ENCODE results near the gene ZNF446. TPM values are rescaled to one million over a fixed set of nuclear protein-coding genes. Genes with fewer than 3 reads are reported as not detected.
"Not testable (repeated sequence)": the region's sequence is repeated elsewhere in the genome, so short reads cannot be mapped to it uniquely, and the experiment has no call there.

Gene ZNF446
- total RNA-seq, 4 donors from 2014 or later, result 14.7 to 29.8 (median 22.8) TPM

DNA sequence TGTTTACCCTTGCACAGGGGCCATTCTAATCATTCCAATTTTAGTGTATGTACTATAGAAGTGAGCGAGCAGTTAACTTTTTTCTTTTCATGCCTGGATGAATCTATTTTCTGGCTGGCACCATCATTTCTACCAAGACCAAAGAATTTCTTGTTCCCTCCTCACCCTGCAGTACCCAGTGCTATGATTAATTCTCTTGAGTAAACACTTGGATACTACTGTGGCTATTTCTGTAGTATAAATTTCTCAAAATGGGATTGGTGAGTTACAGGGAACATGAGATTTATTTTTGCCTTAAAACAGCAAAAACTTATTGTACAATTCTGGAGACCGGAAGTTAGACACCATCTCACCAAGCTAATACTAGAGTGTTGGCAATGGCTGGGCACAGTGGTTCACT is 7.6 kb downstream of the ZNF446 start:
- no peak for DNase-seq (ENCODE audit: low spot score in 2 of 2)
- intact Hi-C loops (cut with DNase I; ENCODE audit: low total_unique reads), result no loop called here
- WGBS, 2 donors, result 89 to 95% methylated on average over 2 of the region's 2 CpGs
- TF ChIP-seq POLR2A (IDR thresholded peaks at IDR 0.05) (no peak), CTCF (IDR thresholded peaks at IDR 0.05) (no peak)
- H3K4me3 ChIP-seq (ENCODE audit: low read depth, poor library complexity, severe bottlenecking), result no peak overlapping the region

- 84 to 95% methylated on average over 5 of the region's 5 CpGs for WGBS, 2 donors
- DNase-seq (ENCODE audit: low spot score in 2 of 2); H3K4me3 ChIP-seq (ENCODE audit: low read depth, poor library complexity, severe bottlenecking); intact Hi-C loops (cut with DNase I; ENCODE audit: low total_unique reads): not testable (repeated sequence)
Observed at GRCh38 chr19:58484349-58484748, 8.2 kb downstream of the ZNF446 start.

- intact Hi-C loops (cut with DNase I; ENCODE audit: low total_unique reads), result no loop called here
- no peak overlapping the region for H3K4me3 ChIP-seq (ENCODE audit: low read depth, poor library complexity, severe bottlenecking)
- DNase-seq (ENCODE audit: low spot score in 2 of 2), result no peak
- 86 to 91% methylated on average over 5 of the region's 5 CpGs for WGBS, 2 donors
- TF ChIP-seq CTCF (IDR thresholded peaks at IDR 0.05) (no peak), POLR2A (IDR thresholded peaks at IDR 0.05) (no peak)
Observed at GRCh38 chr19:58491393-58491792, 15.2 kb downstream of the ZNF446 start.

DNA sequence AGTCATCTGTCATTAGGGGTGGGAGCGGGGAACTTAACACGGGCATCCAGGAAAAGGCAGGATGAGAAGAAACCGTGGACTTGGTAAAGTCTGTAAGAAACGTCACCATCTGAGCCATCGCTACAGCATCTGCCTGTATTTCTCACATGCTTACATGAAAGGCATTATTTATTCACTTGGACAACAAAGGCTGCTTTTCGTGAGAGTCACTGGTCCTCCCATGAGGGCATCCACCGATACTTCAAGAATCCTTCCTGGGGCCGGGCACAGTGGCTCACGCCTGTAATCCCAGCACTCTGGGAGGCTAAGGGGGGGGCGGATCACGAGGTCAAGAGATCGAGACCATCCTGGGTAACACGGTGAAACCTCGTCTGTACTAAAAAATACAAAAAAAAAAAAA is 16.1 kb downstream of the ZNF446 start:
- no peak for DNase-seq (ENCODE audit: low spot score in 2 of 2)
- TF ChIP-seq POLR2A (IDR thresholded peaks at IDR 0.05), result no peak
- no peak for TF ChIP-seq CTCF (IDR thresholded peaks at IDR 0.05)
- 85 to 92% methylated on average over 14 of the region's 14 CpGs for WGBS, 2 donors
- intact Hi-C loops (cut with DNase I; ENCODE audit: low total_unique reads), result no loop called here
- no peak overlapping the region for H3K4me3 ChIP-seq (ENCODE audit: low read depth, poor library complexity, severe bottlenecking)

GRCh38 chr19:58497634-58498170 is 21.6 kb downstream of the ZNF446 start:
- intact Hi-C loops (cut with DNase I; ENCODE audit: low total_unique reads), result no loop called here
- no peak overlapping the region for H3K4me3 ChIP-seq (ENCODE audit: low read depth, poor library complexity, severe bottlenecking)
- 72 to 74% methylated on average over 8 of the region's 8 CpGs for WGBS, 2 donors
- no peak for DNase-seq (ENCODE audit: low spot score in 2 of 2)
- no peak for TF ChIP-seq CTCF (IDR thresholded peaks at IDR 0.05)

DNA sequence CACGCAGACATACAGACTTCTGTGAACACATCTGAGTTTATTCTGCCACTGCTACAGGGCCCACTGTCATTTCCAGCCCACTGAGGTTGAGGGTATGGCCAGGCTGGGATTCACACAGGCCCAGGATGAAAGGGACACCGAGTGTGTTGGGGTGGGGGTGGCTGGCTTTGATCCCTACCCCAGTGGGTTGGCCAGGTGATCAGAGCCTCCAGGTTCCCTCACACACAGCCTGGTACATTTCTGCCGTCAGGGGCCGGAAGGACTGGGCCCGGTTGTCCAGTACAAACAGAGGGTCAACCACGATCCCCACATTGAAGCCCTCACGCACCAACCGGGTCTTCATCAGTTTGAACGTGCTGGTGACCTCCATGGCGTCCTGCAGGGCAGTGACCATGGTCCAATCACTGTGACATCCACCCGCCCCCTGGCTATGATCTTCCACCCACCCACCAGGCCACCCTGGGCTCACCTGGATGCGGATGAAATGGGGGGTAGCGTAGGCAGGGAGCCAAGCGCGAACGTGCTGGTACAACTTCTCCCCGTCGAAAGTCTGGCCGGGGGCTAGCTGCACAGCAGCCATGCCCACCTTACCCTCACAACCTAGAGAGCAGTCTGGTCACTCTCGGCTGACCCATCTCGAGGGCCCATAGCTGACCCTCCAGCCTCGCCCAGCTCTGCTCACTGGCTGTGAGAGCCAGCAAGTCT is 22.3 kb downstream of the ZNF446 start:
- no peak for DNase-seq (ENCODE audit: low spot score in 2 of 2)
- intact Hi-C loops (cut with DNase I; ENCODE audit: low total_unique reads), result no loop called here
- H3K4me3 ChIP-seq (ENCODE audit: low read depth, poor library complexity, severe bottlenecking), result no peak overlapping the region
- WGBS, 2 donors, result 64 to 68% methylated on average over 21 to 22 of the region's 22 CpGs
- no peak for TF ChIP-seq CTCF (IDR thresholded peaks at IDR 0.05)
- no peak for TF ChIP-seq POLR2A (IDR thresholded peaks at IDR 0.05)
